OCI-M2 (cell line): Measurements from ENCODE around the gene DNM3.

Experiments used
- DNase-seq: peaks from one replicate; lab custom pipeline; 2025; ENCODE audit not compliant: unreplicated experiment; lab: John Stamatoyannopoulos, UW

The DNM3 gene

DNA sequence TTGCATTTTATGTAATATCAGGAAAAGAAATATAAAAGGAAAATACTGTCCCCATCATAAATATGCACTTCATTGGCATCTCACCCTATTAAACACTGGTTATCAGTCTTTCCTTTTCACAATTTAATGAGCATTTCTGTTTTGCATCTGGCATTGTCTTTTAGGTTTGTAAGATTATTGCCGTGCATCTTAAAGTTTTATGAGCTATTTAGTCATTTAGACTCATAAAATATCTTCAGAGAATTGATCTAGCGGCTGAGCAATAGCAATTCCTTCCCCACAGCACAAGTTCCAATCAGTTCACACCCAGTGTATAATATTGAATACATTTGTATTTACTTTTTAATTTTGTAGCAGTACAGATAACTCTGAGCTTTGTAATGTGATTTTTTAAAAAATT lies 466.8 kb downstream of the DNM3 start:
- DNase-seq: no peak

GRCh38 chr1:172308577-172308976 lies 467.3 kb downstream of the DNM3 start:
- DNase-seq: no peak

DNA sequence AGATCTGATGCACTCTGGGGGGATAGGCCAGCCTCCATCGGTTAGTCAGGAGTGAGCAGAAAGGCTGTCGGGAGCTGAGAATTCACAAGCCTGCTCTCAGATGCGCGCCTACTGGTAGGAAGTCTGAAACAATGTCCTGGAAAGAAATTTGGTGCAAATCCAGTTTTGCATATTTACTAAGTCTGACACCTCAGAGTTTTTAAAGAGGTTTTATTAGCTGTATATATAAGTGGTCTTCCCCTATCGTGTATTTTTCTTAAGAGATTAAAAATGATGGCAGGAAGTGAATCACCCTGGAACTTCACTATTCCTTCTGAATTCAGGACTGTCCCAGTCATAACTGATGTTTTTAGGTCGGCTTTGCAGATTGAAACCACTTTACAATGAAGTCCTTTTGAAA lies 479.4 kb downstream of the DNM3 start:
- no peak for DNase-seq

GRCh38 chr1:172321451-172321850 lies 480.2 kb downstream of the DNM3 start:
- no peak for DNase-seq

- DNase-seq: no peak
Observed at GRCh38 chr1:172322219-172323061, 481.1 kb downstream of the DNM3 start.

DNA sequence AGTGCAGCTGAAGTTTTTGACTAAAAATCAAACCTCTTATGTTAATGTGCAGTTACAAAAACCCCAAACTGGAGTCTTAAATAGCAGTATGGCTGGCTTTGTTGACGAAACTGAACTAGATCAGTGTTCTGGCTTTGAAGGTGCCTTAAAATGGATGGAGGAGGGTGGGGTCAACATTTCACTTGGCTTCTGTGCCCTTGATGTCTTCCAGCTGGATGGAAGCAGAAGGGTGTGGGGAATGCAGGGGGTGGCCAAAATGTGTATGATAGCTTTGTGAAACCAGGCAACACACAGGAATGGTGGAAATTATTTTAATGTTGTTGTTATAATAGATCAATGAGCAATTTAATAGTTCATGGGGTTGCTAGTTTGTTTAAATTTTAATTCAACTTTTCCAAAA lies 482.4 kb downstream of the DNM3 start:
- DNase-seq: no peak

GRCh38 chr1:172324086-172324485 lies 482.8 kb downstream of the DNM3 start:
- no peak for DNase-seq

DNA sequence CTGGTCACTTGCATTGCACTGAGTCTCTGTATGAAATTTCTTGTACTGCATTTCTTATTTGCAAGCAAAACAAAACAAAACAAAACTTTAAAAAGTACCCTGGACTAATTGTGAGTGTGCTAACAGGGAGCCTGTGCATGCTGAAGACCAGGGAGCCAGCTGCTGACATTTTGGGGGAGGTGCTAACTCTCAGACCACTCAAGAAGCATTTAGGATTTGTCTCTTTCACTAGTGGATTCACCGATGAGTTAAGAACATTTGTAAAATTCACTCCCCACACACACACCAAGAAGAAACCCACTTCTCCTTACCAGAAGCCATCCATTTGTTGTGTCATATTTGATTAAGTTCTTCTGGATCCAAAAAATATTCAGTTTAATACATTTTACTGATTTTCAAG lies 483.5 kb downstream of the DNM3 start:
- no peak for DNase-seq

DNA sequence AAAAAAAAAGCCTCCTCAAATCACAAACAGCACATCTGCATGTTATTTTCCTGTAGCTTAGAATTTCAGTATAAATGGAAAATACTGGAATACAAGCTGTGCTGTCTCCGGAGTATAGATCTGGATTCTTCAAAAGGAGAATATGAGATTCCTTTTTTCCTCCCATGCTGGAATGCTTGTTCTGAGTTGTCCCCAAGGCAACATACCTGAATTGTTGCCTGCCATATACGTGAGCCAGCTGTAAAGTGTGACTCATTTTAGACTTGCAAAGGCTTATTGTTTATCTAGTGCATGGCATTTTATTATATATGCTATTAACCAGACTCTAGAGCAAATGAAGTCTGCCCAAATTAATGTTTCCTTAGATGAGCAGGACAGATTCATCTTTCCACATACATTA lies 484.2 kb downstream of the DNM3 start:
- no peak for DNase-seq

DNA sequence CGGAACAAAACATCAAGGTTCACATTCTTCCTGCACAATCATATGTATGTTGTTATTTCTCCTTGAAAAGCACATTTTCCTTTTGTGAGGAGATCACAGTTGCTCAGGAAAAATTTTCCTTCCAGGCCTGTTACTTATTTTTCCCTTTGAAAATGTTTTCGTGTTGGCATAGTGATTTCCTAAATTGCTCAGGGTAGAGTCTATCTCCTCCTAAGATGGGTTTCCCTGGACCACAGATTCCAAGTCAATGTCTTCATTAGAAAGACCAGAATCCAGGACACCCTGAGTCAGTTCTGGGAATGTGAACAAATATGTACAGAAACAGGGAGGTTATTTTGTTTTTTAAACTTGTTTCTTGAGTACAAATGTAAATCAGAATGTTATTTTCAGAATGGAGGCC lies 484.8 kb downstream of the DNM3 start:
- DNase-seq: no peak

- DNase-seq: no peak
Observed at GRCh38 chr1:172328266-172328665, 487.0 kb downstream of the DNM3 start.

DNA sequence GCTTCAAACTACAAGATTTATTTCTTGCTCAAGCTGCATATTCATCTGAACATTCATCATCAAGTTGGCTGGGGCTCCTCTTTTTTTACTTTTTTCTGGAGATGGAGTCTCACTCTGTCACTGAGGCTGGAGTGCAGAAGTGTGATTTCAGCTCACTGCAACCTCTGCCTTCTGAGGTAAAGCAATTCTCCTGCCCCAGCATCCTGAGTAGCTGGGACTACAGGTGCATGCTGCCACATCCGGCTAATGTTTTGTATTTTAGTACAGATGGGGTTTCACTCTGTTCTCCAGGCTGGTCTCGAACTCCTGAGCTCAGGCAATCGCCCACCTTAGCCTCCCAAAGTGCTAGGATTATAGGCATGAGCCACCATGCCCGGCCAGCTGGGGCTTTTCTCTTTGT lies 490.9 kb downstream of the DNM3 start:
- DNase-seq: no peak

GRCh38 chr1:172335377-172335776 lies 494.1 kb downstream of the DNM3 start:
- DNase-seq: no peak

- no peak for DNase-seq
Observed at GRCh38 chr1:172338295-172338735, 497.0 kb downstream of the DNM3 start.

GRCh38 chr1:172339842-172340241 lies 498.5 kb downstream of the DNM3 start:
- no peak for DNase-seq

GRCh38 chr1:172340520-172340919 lies 499.2 kb downstream of the DNM3 start:
- no peak for DNase-seq

DNA sequence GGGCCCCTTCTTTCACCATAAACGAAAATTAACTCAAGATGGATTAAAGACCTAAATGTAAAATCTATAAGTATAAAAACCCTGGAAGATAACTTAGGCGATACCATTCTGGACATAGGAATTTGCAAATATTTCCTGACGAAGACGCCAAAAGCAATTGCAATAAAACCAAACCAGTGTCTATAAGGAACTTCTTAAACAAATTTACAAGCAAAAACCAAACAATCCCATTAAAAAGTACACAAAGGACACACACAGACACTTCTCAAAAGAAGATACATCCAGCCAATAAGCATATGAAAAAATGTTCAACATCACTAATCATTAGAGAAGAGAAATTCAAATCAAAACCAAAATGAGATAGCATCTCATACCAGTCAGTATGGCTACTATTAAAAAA lies 500.4 kb downstream of the DNM3 start:
- no peak for DNase-seq

DNA sequence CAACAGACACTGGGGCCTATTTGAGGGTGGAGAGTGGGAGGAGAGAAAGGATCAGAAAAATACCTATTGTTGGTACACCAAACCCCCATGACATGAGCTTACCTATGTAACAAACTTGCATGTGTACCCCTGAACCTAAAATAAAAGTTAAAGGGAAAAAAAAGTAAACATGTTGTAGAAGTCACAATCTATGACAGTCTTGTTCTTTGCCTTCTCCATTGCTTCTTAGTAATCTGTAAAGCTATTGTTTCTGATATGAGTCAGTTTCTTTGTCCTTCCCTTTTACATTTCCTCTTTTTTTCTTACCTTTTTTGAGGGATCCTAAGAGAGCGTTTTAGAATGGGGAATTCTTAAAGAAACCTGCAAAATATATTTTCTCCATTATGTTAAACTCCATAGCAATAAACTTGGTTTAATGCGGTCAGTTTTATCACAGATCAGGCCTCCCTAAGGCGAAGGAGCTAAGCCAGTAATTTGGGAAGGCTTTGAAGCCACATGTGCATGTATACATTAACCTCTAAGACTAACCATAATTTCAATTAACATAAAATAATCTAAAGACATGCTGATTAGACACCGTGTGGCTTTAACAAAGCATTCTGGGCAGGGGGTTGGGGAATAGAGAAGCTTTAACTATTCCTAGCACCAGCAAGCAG lies 501.4 kb downstream of the DNM3 start:
- no peak for DNase-seq

DNA sequence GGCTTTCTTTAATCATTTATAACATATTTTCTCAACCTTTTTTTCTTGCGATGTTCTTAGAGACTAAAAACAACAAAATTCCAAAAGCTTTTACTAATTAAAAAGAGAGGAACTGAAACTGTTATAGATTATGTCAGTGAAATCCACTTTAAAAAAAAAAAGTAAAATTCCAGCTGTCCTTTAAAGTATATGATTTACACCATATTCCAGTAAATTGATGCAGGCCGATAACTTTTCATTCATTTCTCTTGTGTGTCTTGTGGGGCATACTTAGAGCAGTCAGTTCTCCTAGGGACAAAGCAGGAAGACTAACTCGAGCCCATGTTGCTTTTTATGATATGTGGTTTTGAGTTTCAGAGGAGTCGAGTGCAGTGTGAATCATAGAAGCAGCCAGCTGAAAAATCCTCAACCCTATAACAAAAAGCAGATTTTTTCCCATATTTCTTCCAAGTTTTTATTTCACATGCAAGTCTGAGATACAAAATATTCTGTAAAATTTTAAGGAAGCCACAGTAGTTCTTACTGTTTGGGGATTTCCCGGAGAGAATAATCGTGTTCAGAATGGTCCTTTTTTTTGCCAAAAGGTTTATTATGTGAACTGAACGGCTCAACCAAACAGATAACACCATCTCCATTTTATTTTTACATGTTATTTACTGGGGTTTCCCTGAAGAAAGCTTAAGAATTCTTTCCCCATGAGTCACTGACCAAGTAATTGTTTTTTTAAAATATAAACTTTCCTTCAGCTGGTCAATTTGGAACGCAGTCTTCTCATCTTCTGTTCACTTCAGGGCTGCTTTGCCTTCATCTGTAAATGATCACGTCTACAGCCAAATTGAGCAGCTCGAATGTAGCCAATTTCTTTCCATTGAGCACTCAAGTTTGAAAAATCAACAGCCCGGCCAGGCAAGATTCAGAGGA lies 502.2 kb downstream of the DNM3 start:
- DNase-seq: no peak

GRCh38 chr1:172344444-172344843 lies 503.1 kb downstream of the DNM3 start:
- no peak for DNase-seq

DNA sequence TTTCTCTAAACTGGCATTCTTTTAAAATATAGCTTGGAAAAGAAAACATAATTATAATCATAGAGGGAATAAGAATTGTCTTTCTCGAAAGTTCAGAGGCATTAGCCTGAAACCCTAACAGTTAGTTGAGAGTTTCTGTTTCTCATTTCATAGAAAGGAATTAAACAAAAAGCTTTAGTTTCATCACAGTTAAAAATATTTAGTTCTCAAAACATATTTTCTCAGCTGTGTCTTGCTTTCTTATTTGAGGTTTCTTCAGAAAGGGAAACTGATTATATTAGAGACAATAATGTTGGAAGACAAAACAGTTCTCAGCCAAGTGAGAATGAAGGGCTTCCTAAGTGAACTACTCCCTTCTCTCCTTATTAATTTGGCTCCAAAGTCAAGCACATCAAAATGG lies 503.8 kb downstream of the DNM3 start:
- no peak for DNase-seq

DNA sequence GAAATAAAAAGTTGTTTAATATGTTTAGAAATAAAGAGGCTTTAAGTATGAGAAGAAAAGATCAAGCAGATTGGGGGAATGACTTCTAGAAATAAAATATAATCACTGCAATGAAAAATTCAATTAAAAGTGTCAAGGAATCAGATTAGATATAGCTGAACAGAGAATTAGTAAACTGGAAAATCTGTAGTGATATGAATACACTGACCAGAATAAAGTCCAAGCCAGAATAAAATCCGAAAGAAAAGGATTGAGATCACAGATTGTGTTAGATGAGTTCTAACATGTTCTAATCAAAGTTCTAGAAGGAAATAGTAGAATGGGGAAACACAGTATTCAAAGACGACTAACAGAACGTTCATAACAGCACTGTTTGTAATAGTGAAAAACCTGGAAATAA lies 506.1 kb downstream of the DNM3 start:
- DNase-seq: no peak
